GM23338 (cell line): Measurements from ENCODE around the gene NAB2. TPM values are rescaled to one million over a fixed set of nuclear protein-coding genes. Genes with fewer than 3 reads are reported as not detected.

Source experiments
- ATAC-seq: fragments of 200-7000 bp; cut with Tn5 transposase; 3 replicates; pipeline ENCODE4 v1.9.1; 2020
- DNase-seq: peaks from one replicate; pipeline ENCODE4 v3.0.0-alpha.2; 2015; ENCODE audit warnings: low spot score
- H2AFZ ChIP-seq: fragments of 200-600 bp; sonication (generic); 2 replicates; pipeline ENCODE4 v1.8.0; 2016; ENCODE audit warnings: antibody characterized with exemption, mild to moderate bottlenecking, moderate library complexity
- H3F3A ChIP-seq: fragments of 200-600 bp; sonication (generic); replicated peaks from 2 replicates; pipeline ENCODE4 v1.8.0; 2017; ENCODE audit warnings: antibody characterized with exemption, mixed run types, low read depth
- H3K27ac ChIP-seq: fragments of 200-600 bp; sonication (generic); 2 replicates; pipeline ENCODE4 v1.6.1; 2016; ENCODE audit warnings: low read depth
- H3K27me3 ChIP-seq: fragments of 200-600 bp; sonication (generic); 2 replicates; pipeline ENCODE4 v1.8.0; 2016; ENCODE audit warnings: mild to moderate bottlenecking, mixed run types, moderate library complexity; ENCODE audit not compliant: insufficient read depth
- H3K36me3 ChIP-seq: fragments of 200-600 bp; sonication (generic); 2 replicates; pipeline ENCODE4 v1.8.0; 2016; ENCODE audit warnings: mild to moderate bottlenecking; ENCODE audit not compliant: insufficient read depth
- H3K4me1 ChIP-seq: fragments of 200-600 bp; sonication (generic); 2 replicates; pipeline ENCODE4 v1.8.0; 2016; ENCODE audit warnings: mild to moderate bottlenecking, moderate library complexity; ENCODE audit not compliant: insufficient read depth
- H3K4me2 ChIP-seq: fragments of 200-600 bp; sonication (generic); 2 replicates; pipeline ENCODE4 v1.7.1; 2017; ENCODE audit warnings: mixed run types
- H3K4me3 ChIP-seq: fragments of 200-600 bp; sonication (generic); 2 replicates; pipeline ENCODE4 v1.6.1; 2016; ENCODE audit warnings: mixed run types
- H3K79me2 ChIP-seq: fragments of 200-600 bp; sonication (generic); replicated peaks from 2 replicates; pipeline ENCODE4 v1.8.0; 2017; ENCODE audit warnings: mild to moderate bottlenecking; ENCODE audit not compliant: insufficient read depth
- H3K9me2 ChIP-seq: fragments of 200-600 bp; sonication (generic); 2 replicates; pipeline ENCODE4 v1.8.0; 2017; ENCODE audit not compliant: insufficient read depth
- H4K20me1 ChIP-seq: fragments of 200-600 bp; sonication (generic); replicated peaks from 2 replicates; pipeline ENCODE4 v1.8.0; 2017; ENCODE audit warnings: mild to moderate bottlenecking; ENCODE audit not compliant: insufficient read depth
- H3K27ac Mint-ChIP-seq: 2 replicates; pipeline ENCODE4 v1.8.0; 2020; ENCODE audit warnings: inconsistent platforms, mild to moderate bottlenecking, moderate library complexity, mixed read lengths
- H3K27me3 Mint-ChIP-seq: 3 replicates; pipeline ENCODE4 v1.8.0; 2022; ENCODE audit warnings: low read depth, mild to moderate bottlenecking, moderate library complexity, mixed read lengths, inconsistent platforms; ENCODE audit not compliant: insufficient read depth, poor library complexity
- H3K36me3 Mint-ChIP-seq: 3 replicates; pipeline ENCODE4 v1.8.0; 2021; ENCODE audit warnings: low read depth, mild to moderate bottlenecking, inconsistent platforms, moderate library complexity, mixed read lengths
- H3K4me1 Mint-ChIP-seq: 3 replicates; pipeline ENCODE4 v1.8.0; 2020; ENCODE audit warnings: mild to moderate bottlenecking, inconsistent platforms, mixed read lengths
- H3K4me3 Mint-ChIP-seq: 3 replicates; pipeline ENCODE4 v1.8.0; 2021; ENCODE audit warnings: moderate library complexity, mild to moderate bottlenecking, inconsistent platforms, mixed read lengths
- H3K9me3 Mint-ChIP-seq: 3 replicates; pipeline ENCODE4 v1.8.0; 2020; ENCODE audit warnings: moderate library complexity, mild to moderate bottlenecking, inconsistent platforms, mixed read lengths
- ETS1 ChIP-seq: IDR thresholded peaks from 2 replicates; pipeline ENCODE4 v1.6.1; 2016; ENCODE audit warnings: antibody characterized with exemption
- EZH2phosphoT487 ChIP-seq: fragments of 200-600 bp; sonication (generic); IDR thresholded peaks from one replicate; pipeline ENCODE4 v1.8.1; 2018; ENCODE audit warnings: antibody characterized with exemption; ENCODE audit not compliant: unreplicated experiment
- JUNB ChIP-seq: IDR thresholded peaks from one replicate; pipeline ENCODE4 v1.6.1; 2016; ENCODE audit warnings: antibody characterized with exemption; ENCODE audit not compliant: unreplicated experiment
- NANOG ChIP-seq: IDR thresholded peaks from 2 replicates; pipeline ENCODE4 v1.6.1; 2016; ENCODE audit warnings: antibody characterized with exemption, borderline replicate concordance
- POLR2AphosphoS5 ChIP-seq: IDR thresholded peaks from 2 replicates; pipeline ENCODE4 v1.6.1; 2016; ENCODE audit warnings: antibody characterized with exemption, low read depth
- REST ChIP-seq: IDR thresholded peaks from one replicate; pipeline ENCODE4 v1.6.1; 2018; ENCODE audit warnings: antibody characterized with exemption; ENCODE audit not compliant: unreplicated experiment
- STAT1 ChIP-seq: IDR thresholded peaks from one replicate; pipeline ENCODE4 v1.6.1; 2016; ENCODE audit warnings: antibody characterized with exemption; ENCODE audit not compliant: unreplicated experiment
- ZNF114 ChIP-seq: fragments of 250-450 bp; sonication (Bioruptor Pico); IDR thresholded peaks from 2 replicates; pipeline ENCODE4 v1.5.0; 2020; ENCODE audit warnings: mild to moderate bottlenecking, moderate library complexity
- ZNF331 ChIP-seq: fragments of 250-450 bp; sonication (Bioruptor Pico); IDR thresholded peaks from 2 replicates; pipeline ENCODE4 v1.5.0; 2020; ENCODE audit warnings: low read depth, mild to moderate bottlenecking, moderate library complexity
- polyA plus RNA-seq: library from polyadenylated mRNA; unstranded; fragments of >200 nt; fragmentation: Nextera tagmentation; extraction: Ambion mirVana; gene quantifications from 2 replicates; pipeline ENCODE4 v1.2.1, GENCODE V29; 2016
- total RNA-seq: library from RNA; depleted of rRNA; stranded (reverse); fragments of >200 nt; shearing (Covaris generic); gene quantifications from 2 replicates; pipeline ENCODE4 v1.2.3, GENCODE V29; 2014

Gene NAB2
- total and polyA plus RNA-seq, 2 experiments from 2014 or later: 6.5 to 19.8 TPM

- TF ChIP-seq REST (no peak), NANOG (no peak), JUNB (no peak), STAT1 (no peak), ZNF331 (CRISPR knock-in tag) (no peak), POLR2AphosphoS5 (no peak), ETS1 (no peak), EZH2phosphoT487 (no peak)
Observed at GRCh38 chr12:57107456-57108155, 18.7 kb downstream of the NAB2 start (continued).

GRCh38 chr12:57109207-57110103 lies 20.5 kb downstream of the NAB2 start:
- no peaks in the 10 kb centered on the region for H3K36me3 ChIP-seq
- Mint-ChIP-seq H3K4me3 (peak overlapping the region; percentile 74), H3K27me3 (peaks cover 20% of the 10 kb centered on the region), H3K27ac (peak overlapping the region; percentile 99), H3K4me1 (peaks cover 31% of the 10 kb centered on the region), H3K36me3 (peaks cover 25% of the 10 kb centered on the region; the same call in 2 of the 3 replicates), H3K9me3 (no peaks in the 10 kb centered on the region; the same call in 1 of the 3 replicates)
- no peaks in the 10 kb centered on the region for H4K20me1 ChIP-seq
- H3K27ac ChIP-seq: peak overlapping the region; percentile 79; the same call in 1 of the 2 replicates
- 0 out of 2 replicates have a peak overlapping the region, but pooled peaks have one; percentile 16 for H2AFZ ChIP-seq
- no peaks in the 10 kb centered on the region for H3K9me2 ChIP-seq
- H3K79me2 ChIP-seq: peaks cover 9% of the 10 kb centered on the region
- TF ChIP-seq EZH2phosphoT487 (no peak), ZNF114 (CRISPR knock-in tag) (no peak)
- peak overlapping the region; percentile 49 for H3K4me3 ChIP-seq
- H3K4me1 ChIP-seq: peaks cover 20% of the 10 kb centered on the region
- no peak for DNase-seq
- H3K4me2 ChIP-seq: peak overlapping the region; percentile 75
- H3F3A ChIP-seq: peaks cover 6% of the 10 kb centered on the region
- no peaks in the 10 kb centered on the region for H3K27me3 ChIP-seq
- no peak for ATAC-seq
